ENCODE measurements around the gene SCLY.

Gene SCLY

GRCh38 chr2:238085899-238086298 is 25.1 kb downstream of the SCLY start:
- peaks cover 45% of the 10 kb centered on the region for H3K36me3 ChIP-seq (ENCODE audit: control insufficient read depth, insufficient read depth, low read length)

GRCh38 chr2:238087211-238087610 is 26.4 kb downstream of the SCLY start:
- H3K9me3 ChIP-seq (ENCODE audit: control insufficient read depth, low read length): no peaks in the 10 kb centered on the region
- no peak overlapping the region for H3K27ac ChIP-seq (ENCODE audit: low read depth, low read length, severe bottlenecking)
- WGBS, 2 experiments (ENCODE audit: insufficient coverage in 2 of 2): no CpG with 5 or more reads among the region's 2 CpGs
- peaks cover 34% of the 10 kb centered on the region for H3K36me3 ChIP-seq (ENCODE audit: control insufficient read depth, insufficient read depth, low read length)
- no peaks in the 10 kb centered on the region for H3K4me1 ChIP-seq (ENCODE audit: control insufficient read depth, insufficient read depth, low read length, poor library complexity, severe bottlenecking)
- H3K4me3 ChIP-seq (ENCODE audit: extremely low read depth, insufficient read depth, low read length, poor library complexity, severe bottlenecking): no peak overlapping the region

More at GRCh38 chr2:238085899-238086298, 25.1 kb downstream of the SCLY start:
- Histone ChIP-seq H3K9me3 (ENCODE audit: control insufficient read depth, low read length) (no peaks in the 10 kb centered on the region), H3K27ac (ENCODE audit: low read depth, low read length, severe bottlenecking) (no peak overlapping the region), H3K4me3 (ENCODE audit: extremely low read depth, insufficient read depth, low read length, poor library complexity, severe bottlenecking) (no peak overlapping the region), H3K4me1 (ENCODE audit: control insufficient read depth, insufficient read depth, low read length, poor library complexity, severe bottlenecking) (no peaks in the 10 kb centered on the region)
- 100% methylated on average over 1 of the region's 3 CpGs; no CpG with 5 or more reads in 1 of the 2 experiments for WGBS, 2 experiments (ENCODE audit: insufficient coverage in 2 of 2)

- Histone ChIP-seq H3K4me3 (ENCODE audit: extremely low read depth, insufficient read depth, low read length, poor library complexity, severe bottlenecking) (no peak overlapping the region), H3K9me3 (ENCODE audit: control insufficient read depth, low read length) (no peaks in the 10 kb centered on the region), H3K27ac (ENCODE audit: low read depth, low read length, severe bottlenecking) (no peak overlapping the region), H3K36me3 (ENCODE audit: control insufficient read depth, insufficient read depth, low read length) (peaks cover 9% of the 10 kb centered on the region), H3K4me1 (ENCODE audit: control insufficient read depth, insufficient read depth, low read length, poor library complexity, severe bottlenecking) (no peaks in the 10 kb centered on the region)
- WGBS, 2 experiments (ENCODE audit: insufficient coverage in 2 of 2): 88 to 94% methylated on average over 3 to 4 of the region's 4 CpGs
Measured at GRCh38 chr2:238090887-238091286, 30.1 kb downstream of the SCLY start.

- no peaks in the 10 kb centered on the region for H3K9me3 ChIP-seq (ENCODE audit: control insufficient read depth, low read length)
- peaks cover 9% of the 10 kb centered on the region for H3K36me3 ChIP-seq (ENCODE audit: control insufficient read depth, insufficient read depth, low read length)
- 94 to 96% methylated on average over 11 to 12 of the region's 16 CpGs for WGBS, 2 experiments (ENCODE audit: insufficient coverage in 2 of 2)
- H3K4me1 ChIP-seq (ENCODE audit: control insufficient read depth, insufficient read depth, low read length, poor library complexity, severe bottlenecking): no peaks in the 10 kb centered on the region
- H3K27ac ChIP-seq (ENCODE audit: low read depth, low read length, severe bottlenecking): no peak overlapping the region
- no peak overlapping the region for H3K4me3 ChIP-seq (ENCODE audit: extremely low read depth, insufficient read depth, low read length, poor library complexity, severe bottlenecking)
Measured at GRCh38 chr2:238091436-238092060, 30.7 kb downstream of the SCLY start.

GRCh38 chr2:238092486-238093035 is 31.8 kb downstream of the SCLY start:
- Histone ChIP-seq H3K36me3 (ENCODE audit: control insufficient read depth, insufficient read depth, low read length) (peaks cover 4% of the 10 kb centered on the region), H3K9me3 (ENCODE audit: control insufficient read depth, low read length) (no peaks in the 10 kb centered on the region), H3K27ac (ENCODE audit: low read depth, low read length, severe bottlenecking) (no peak overlapping the region), H3K4me3 (ENCODE audit: extremely low read depth, insufficient read depth, low read length, poor library complexity, severe bottlenecking) (no peak overlapping the region), H3K4me1 (ENCODE audit: control insufficient read depth, insufficient read depth, low read length, poor library complexity, severe bottlenecking) (no peaks in the 10 kb centered on the region)
- 93 to 95% methylated on average over 11 to 12 of the region's 12 CpGs for WGBS, 2 experiments (ENCODE audit: insufficient coverage in 2 of 2)

- Histone ChIP-seq H3K9me3 (ENCODE audit: control insufficient read depth, low read length) (no peaks in the 10 kb centered on the region), H3K4me3 (ENCODE audit: extremely low read depth, insufficient read depth, low read length, poor library complexity, severe bottlenecking) (no peak overlapping the region), H3K27ac (ENCODE audit: low read depth, low read length, severe bottlenecking) (no peak overlapping the region), H3K36me3 (ENCODE audit: control insufficient read depth, insufficient read depth, low read length) (peaks cover 4% of the 10 kb centered on the region), H3K4me1 (ENCODE audit: control insufficient read depth, insufficient read depth, low read length, poor library complexity, severe bottlenecking) (no peaks in the 10 kb centered on the region)
- 92 to 95% methylated on average over 17 to 18 of the region's 26 CpGs for WGBS, 2 experiments (ENCODE audit: insufficient coverage in 2 of 2)
Measured at GRCh38 chr2:238093181-238094140, 32.7 kb downstream of the SCLY start.

GRCh38 chr2:238094438-238095022 is 33.7 kb downstream of the SCLY start:
- 95 to 96% methylated on average over 17 of the region's 17 CpGs for WGBS, 2 experiments (ENCODE audit: insufficient coverage in 2 of 2)
- Histone ChIP-seq H3K4me3 (ENCODE audit: extremely low read depth, insufficient read depth, low read length, poor library complexity, severe bottlenecking) (no peak overlapping the region), H3K27ac (ENCODE audit: low read depth, low read length, severe bottlenecking) (no peak overlapping the region), H3K36me3 (ENCODE audit: control insufficient read depth, insufficient read depth, low read length) (peaks cover 4% of the 10 kb centered on the region), H3K9me3 (ENCODE audit: control insufficient read depth, low read length) (no peaks in the 10 kb centered on the region), H3K4me1 (ENCODE audit: control insufficient read depth, insufficient read depth, low read length, poor library complexity, severe bottlenecking) (no peaks in the 10 kb centered on the region)

GRCh38 chr2:238095143-238095542 is 34.3 kb downstream of the SCLY start:
- H3K36me3 ChIP-seq (ENCODE audit: control insufficient read depth, insufficient read depth, low read length): peaks cover 4% of the 10 kb centered on the region
- H3K4me3 ChIP-seq (ENCODE audit: extremely low read depth, insufficient read depth, low read length, poor library complexity, severe bottlenecking): no peak overlapping the region
- H3K9me3 ChIP-seq (ENCODE audit: control insufficient read depth, low read length): no peaks in the 10 kb centered on the region
- H3K4me1 ChIP-seq (ENCODE audit: control insufficient read depth, insufficient read depth, low read length, poor library complexity, severe bottlenecking): no peaks in the 10 kb centered on the region
- 97 to 98% methylated on average over 7 of the region's 7 CpGs for WGBS, 2 experiments (ENCODE audit: insufficient coverage in 2 of 2)
- H3K27ac ChIP-seq (ENCODE audit: low read depth, low read length, severe bottlenecking): no peak overlapping the region

GRCh38 chr2:238096311-238097011 is 35.7 kb downstream of the SCLY start:
- H3K27ac ChIP-seq (ENCODE audit: low read depth, low read length, severe bottlenecking): no peak overlapping the region
- H3K36me3 ChIP-seq (ENCODE audit: control insufficient read depth, insufficient read depth, low read length): peaks cover 4% of the 10 kb centered on the region
- no peaks in the 10 kb centered on the region for H3K9me3 ChIP-seq (ENCODE audit: control insufficient read depth, low read length)
- no peak overlapping the region for H3K4me3 ChIP-seq (ENCODE audit: extremely low read depth, insufficient read depth, low read length, poor library complexity, severe bottlenecking)
- no peaks in the 10 kb centered on the region for H3K4me1 ChIP-seq (ENCODE audit: control insufficient read depth, insufficient read depth, low read length, poor library complexity, severe bottlenecking)
- WGBS, 2 experiments (ENCODE audit: insufficient coverage in 2 of 2): 82 to 87% methylated on average over 22 of the region's 22 CpGs
